Tibial artery (tissue), 4 donors: ENCODE measurements around the gene MIDN.
A peak's percentile ranks its signal among the peaks of the same experiment; 100 is the strongest.

Source experiments
- DNase-seq, 2 donors: peaks; one replicate each; pipeline ENCODE4 v3.0.0-alpha.2; 2019
- H3K27ac ChIP-seq, 2 donors: fragments of 200-600 bp; sonication (generic) in 1 of 2; 1 replicate in 1 of 2; 2 replicates in 1 of 2; pipeline ENCODE4 v1.5.1; 2018 to 2019; ENCODE audit warnings: mild to moderate bottlenecking in 1 of 2
- H3K27me3 ChIP-seq, 2 donors: fragments of 200-600 bp; sonication (generic) in 1 of 2; one replicate each; pipeline versions ENCODE4 v1.5.1 to v1.6.0; 2016 to 2019
- H3K36me3 ChIP-seq, 3 donors: fragments of 200-600 bp; sonication (generic) in 2 of 3; one replicate each; pipeline ENCODE4 v1.5.1; 2016 to 2019; ENCODE audit warnings: mild to moderate bottlenecking in 2 of 3
- H3K4me1 ChIP-seq, 4 donors: fragments of 200-600 bp; sonication (generic) in 2 of 4; 1 replicate in 3 of 4; 2 replicates in 1 of 4; pipeline ENCODE4 v1.5.1; 2016 to 2019
- H3K4me3 ChIP-seq, 2 donors: fragments of 200-600 bp; sonication (generic) in 1 of 2; 1 replicate in 1 of 2; 2 replicates in 1 of 2; pipeline ENCODE4 v1.5.1; 2018 to 2019; ENCODE audit warnings: mild to moderate bottlenecking in 2 of 2
- H3K9me3 ChIP-seq, 3 donors: fragments of 200-600 bp; sonication (generic) in 1 of 3; one replicate each; pipeline ENCODE4 v1.5.1; 2016 to 2019
- CTCF ChIP-seq, 2 experiments: fragments of 200-600 bp in 1 of 2; fragments of 450-650 bp in 1 of 2; IDR thresholded peaks; one replicate each; pipeline ENCODE4 v1.5.1; 2017 to 2019; ENCODE audit warnings: antibody characterized with exemption in 2 of 2, mild to moderate bottlenecking in 1 of 2, moderate library complexity in 1 of 2
- intact Hi-C: fragments of 100-400 bp; cut with DNase I; formaldehyde crosslinking; loops from one replicate; pipeline ENCODE4 v1.15.0; 2023; ENCODE audit warnings: low total_unique reads

Gene MIDN

DNA sequence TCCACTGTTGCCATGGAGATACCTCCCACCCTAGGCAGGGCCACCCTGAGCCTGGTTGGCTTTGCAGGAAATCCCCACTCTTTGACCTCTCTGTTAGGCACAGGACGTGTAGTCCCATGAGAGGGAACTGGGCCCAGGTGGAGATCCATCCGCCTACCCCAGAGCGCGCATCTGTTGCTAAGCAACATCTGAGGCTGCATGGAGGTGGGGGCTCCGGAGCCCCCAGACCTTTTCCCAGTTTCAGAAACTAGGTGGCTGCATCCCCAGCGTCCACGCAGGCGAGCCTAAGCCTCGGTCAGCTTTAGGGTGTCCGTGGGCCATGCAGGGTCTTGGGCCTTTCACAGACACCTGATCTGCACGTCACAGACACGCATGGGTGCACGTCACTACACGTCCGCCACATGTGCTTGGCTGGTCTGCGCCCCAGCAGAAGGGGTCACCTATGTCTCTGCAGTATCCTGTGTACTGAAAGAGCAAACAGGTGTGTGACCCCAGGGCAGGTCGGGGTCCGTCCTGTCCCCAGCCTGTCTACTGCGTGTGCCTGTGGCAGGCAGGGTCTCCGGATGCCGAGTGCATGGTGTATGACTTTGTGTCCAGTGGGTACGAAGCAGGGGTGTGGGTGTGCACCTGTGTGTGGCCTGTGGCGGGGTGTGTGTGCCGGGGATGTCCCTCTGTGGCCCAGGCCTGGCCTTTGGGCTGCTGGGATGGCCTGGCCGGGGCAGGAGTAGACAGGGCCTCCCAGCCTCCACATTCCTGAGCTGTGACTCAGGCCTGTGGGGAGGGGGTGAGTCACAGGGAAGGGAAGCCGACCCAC lies 16.6 kb downstream of the MIDN start:
- no peak for TF ChIP-seq CTCF (IDR thresholded peaks at IDR 0.05)
- DNase-seq, result peak; percentile 80 to 89
- Histone ChIP-seq H3K4me1 (peaks cover 13 to 81% (median 69%) of the 10 kb centered on the region in 4 donors), H3K9me3 (no peaks in the 10 kb centered on the region), H3K27ac (peak overlapping the region; percentile 83 to 84), H3K27me3 (no peaks in the 10 kb centered on the region), H3K36me3 (no peaks in the 10 kb centered on the region), H3K4me3 (peak overlapping the region in 1 of 2 donors; percentile 68)
- intact Hi-C loops, result no loop called here

- peak overlapping the region; percentile 83 to 84 for H3K27ac ChIP-seq
- no peaks in the 10 kb centered on the region for H3K27me3 ChIP-seq
- peaks cover 13 to 81% (median 68%) of the 10 kb centered on the region in 4 donors for H3K4me1 ChIP-seq
- H3K9me3 ChIP-seq, result no peaks in the 10 kb centered on the region
- intact Hi-C loops, result no loop called here
- no peak for TF ChIP-seq CTCF (IDR thresholded peaks at IDR 0.05)
- no peaks in the 10 kb centered on the region for H3K36me3 ChIP-seq
- peak overlapping the region; percentile 50 to 68 for H3K4me3 ChIP-seq
- peak; percentile 85 to 95 for DNase-seq
Measured at GRCh38 chr19:1265615-1266128, 17.3 kb downstream of the MIDN start.

GRCh38 chr19:1266129-1266915 lies 17.9 kb downstream of the MIDN start:
- DNase-seq, result peak; percentile 73 to 94
- Histone ChIP-seq H3K9me3 (no peaks in the 10 kb centered on the region), H3K27ac (peak overlapping the region; percentile 83 to 84), H3K27me3 (no peaks in the 10 kb centered on the region), H3K4me1 (peaks cover 12 to 81% (median 71%) of the 10 kb centered on the region in 4 donors), H3K4me3 (peak overlapping the region; percentile 50 to 68), H3K36me3 (peaks cover 6% of the 10 kb centered on the region in 3 donors)
- intact Hi-C loops, result no loop called here
- TF ChIP-seq CTCF (IDR thresholded peaks at IDR 0.05), result no peak

DNA sequence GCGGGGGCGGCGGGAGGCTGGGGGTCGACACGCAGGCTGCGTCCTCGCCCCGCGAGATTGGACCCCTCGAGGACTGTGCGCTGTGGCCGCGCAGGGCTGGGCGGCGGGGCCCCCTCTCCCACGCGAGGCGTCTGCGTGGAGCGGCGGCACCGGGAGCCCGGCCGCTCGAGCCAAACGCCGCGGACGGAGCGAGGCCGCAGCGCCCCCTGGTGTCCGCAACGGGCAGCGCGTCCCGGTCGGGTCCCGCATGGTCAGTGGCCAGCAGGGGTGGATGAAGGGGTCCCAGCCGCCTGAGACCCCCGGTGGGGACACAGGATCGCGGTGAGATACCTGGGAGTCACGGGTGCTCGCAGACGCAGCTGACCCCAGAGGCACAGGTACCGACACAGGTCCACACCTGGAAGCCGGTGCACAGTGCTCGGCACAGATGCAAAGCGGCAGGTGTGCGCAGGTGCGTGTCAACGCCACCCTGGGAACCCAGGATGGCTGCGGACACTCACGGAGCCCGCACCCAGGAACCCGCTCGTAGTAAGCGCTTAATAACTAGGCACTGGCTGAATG lies 18.6 kb downstream of the MIDN start:
- peaks cover 7 to 81% (median 71%) of the 10 kb centered on the region in 4 donors for H3K4me1 ChIP-seq
- peak overlapping the region; percentile 83 to 84 for H3K27ac ChIP-seq
- DNase-seq, result peak; percentile 50 to 88
- H3K36me3 ChIP-seq, result peaks cover 13% of the 10 kb centered on the region in 3 donors
- intact Hi-C loops, result loop anchor here (1.0 kb wide), 1 partner anchor 23 kb away; no protein-coding TSS in a partner anchor
- no peaks in the 10 kb centered on the region for H3K9me3 ChIP-seq
- TF ChIP-seq CTCF (IDR thresholded peaks at IDR 0.05), result peak; percentile 93 to 99
- H3K4me3 ChIP-seq, result peak overlapping the region; percentile 50 to 68
- H3K27me3 ChIP-seq, result no peaks in the 10 kb centered on the region

DNA sequence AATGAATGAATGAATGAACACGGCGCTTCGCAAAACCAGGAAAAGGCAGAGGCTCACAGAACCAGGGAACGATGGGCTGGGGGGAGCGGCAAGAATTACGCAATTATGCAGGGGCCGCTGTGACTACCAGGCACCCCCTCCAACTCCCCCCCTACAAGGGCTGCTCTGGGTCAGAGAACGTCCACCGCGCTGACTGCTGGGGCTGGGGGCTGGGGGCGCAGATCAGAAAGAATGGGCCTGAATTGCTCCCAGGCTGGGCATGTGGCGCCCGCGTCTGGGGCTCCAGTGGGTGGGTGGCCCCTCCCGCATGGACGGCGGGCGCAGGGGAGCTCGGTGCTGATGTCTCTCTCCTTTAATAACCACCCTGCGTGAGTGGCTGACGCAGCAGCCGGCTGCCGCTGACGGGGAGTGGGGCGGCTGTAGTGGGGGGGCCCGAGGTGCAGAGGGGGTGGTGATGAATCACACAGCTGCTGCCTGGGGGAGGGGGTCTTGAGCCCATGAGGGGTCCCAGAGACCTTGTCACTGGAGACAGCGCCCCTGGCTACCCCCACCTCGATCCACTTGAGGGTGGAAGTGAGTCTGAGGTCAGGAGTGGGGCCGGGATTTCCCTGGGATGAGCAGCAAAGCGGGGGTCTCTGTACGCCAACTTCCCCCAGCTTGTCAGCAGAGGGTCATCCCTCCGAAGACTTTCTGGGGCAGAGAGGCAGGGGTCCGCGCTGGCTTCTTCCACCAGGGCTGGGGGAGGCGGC lies 19.3 kb downstream of the MIDN start:
- TF ChIP-seq CTCF (IDR thresholded peaks at IDR 0.05), result no peak
- H3K4me1 ChIP-seq, result peaks cover 3 to 79% (median 71%) of the 10 kb centered on the region in 4 donors
- no peaks in the 10 kb centered on the region for H3K27me3 ChIP-seq
- intact Hi-C loops, result loop anchor here (1.0 kb wide), 1 partner anchor 23 kb away; no protein-coding TSS in a partner anchor
- H3K36me3 ChIP-seq, result peaks cover 19 to 20% (median 20%) of the 10 kb centered on the region in 3 donors
- H3K27ac ChIP-seq, result peak overlapping the region in 1 of 2 donors; percentile 91
- peak overlapping the region in 1 of 2 donors; percentile 68 for H3K4me3 ChIP-seq
- DNase-seq, result peak; percentile 31 to 77
- H3K9me3 ChIP-seq, result no peaks in the 10 kb centered on the region
